ENCODE measurements around the gene PTX3. TPM values are rescaled to one million over a fixed set of nuclear protein-coding genes. Genes with fewer than 3 reads are reported as not detected.

The PTX3 gene
- 3,721 and 3,941 TPM in 2 replicates for total RNA-seq

GRCh38 chr3:157436583-157437291 lies at the start of gene PTX3:
Gene PTX3, plus strand, starts transcription at chr3:157436850. Its CDS starts 84 bp downstream, at chr3:157436934.

Other genes starting within 250 kb of the PTX3 start
- gene VEPH1, start 66.6 kb downstream of the PTX3 start, total RNA-seq = 29.1 and 29.3 TPM in 2 replicates

All from cardiac atrium fibroblast (primary cell).